AG10803 (cell line): Measurements from ENCODE around the gene DAPK3.

Experiments
- DNase-seq: peaks from one replicate; pipeline ENCODE4 v3.0.0; 2010; ENCODE audit warnings: low read depth
- H3K4me3 ChIP-seq: 2 replicates; pipeline ENCODE4 v1.5.1; 2011; ENCODE audit warnings: mild to moderate bottlenecking, low read length, control low read depth
- CTCF ChIP-seq: conservative IDR thresholded peaks from 2 replicates; pipeline ENCODE4 v1.5.1; 2011; ENCODE audit warnings: mild to moderate bottlenecking, low read length, control low read depth, inconsistent platforms

Gene DAPK3

DNA sequence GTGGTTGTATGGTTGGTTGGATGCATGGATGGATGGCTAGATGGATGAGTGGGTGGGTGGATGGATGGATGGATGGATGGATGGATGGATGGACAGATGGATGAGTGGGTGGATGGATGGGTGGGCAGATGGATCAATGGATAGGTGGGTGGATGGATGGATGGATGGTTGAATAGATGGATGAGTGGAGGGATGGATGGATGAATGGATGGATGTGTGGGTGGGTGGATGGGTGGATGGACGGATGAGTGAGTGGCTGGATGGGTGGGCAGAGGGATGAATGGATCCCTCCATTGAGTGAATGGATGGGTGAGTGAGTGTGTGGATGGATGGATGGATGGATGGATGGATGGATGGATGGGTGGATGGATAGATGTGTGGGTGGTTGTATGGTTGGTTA is 47.0 kb downstream of the DAPK3 start:
- DNase-seq = no peak
- H3K4me3 ChIP-seq = no peak overlapping the region
- no peak for TF ChIP-seq CTCF

GRCh38 chr19:3923096-3923758 is 47.7 kb downstream of the DAPK3 start:
- no peak overlapping the region for H3K4me3 ChIP-seq
- DNase-seq = no peak
- no peak for TF ChIP-seq CTCF

DNA sequence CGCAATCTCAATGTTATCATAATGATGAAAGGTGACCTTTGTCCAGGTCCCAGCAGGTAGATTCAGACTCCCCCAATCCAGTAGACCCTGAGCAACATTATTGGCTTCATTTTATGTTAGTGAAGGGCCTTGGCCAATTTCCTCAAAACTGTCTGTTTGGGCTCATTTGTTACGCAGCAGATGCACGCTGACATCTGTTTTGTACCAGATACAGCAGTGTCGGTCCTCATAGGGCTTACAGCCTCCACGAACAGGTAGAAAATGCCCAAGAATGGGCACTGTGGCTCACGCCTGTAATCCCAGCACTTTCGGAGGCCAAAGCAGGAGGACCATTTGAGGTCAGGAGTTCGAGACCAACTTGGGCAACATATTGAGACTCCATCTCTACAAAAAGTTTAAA is 51.1 kb downstream of the DAPK3 start:
- no peak for TF ChIP-seq CTCF
- H3K4me3 ChIP-seq = no peak overlapping the region
- DNase-seq = no peak

- no peak for DNase-seq
- no peak for TF ChIP-seq CTCF
- H3K4me3 ChIP-seq = no peak overlapping the region
Measured at GRCh38 chr19:3916033-3916432, 54.9 kb downstream of the DAPK3 start.

- no peak for TF ChIP-seq CTCF
- DNase-seq = no peak
- no peak overlapping the region for H3K4me3 ChIP-seq
Measured at GRCh38 chr19:3914199-3914598, 56.7 kb downstream of the DAPK3 start.

DNA sequence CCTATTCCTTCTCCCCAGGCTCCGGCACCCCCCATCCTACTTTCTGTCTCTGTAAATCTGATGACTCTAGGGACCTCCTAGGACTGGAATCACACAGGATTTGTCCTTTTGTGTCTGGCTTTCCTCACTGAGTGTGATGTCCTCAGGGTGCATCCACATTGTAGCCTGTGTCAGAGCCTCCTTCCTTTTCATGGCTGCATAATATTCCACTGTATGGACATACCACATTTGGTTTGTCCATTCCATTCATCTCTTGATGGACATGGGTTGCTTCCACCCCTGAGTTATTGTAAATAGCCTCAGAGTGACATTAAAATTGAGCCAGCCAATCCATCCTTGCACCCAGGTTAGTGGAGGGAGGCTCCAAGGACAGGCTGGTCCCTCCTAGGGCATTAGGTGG is 60.8 kb downstream of the DAPK3 start:
- no peak for DNase-seq
- no peak for TF ChIP-seq CTCF
- no peak overlapping the region for H3K4me3 ChIP-seq
